Prostate gland (tissue), 2 donors: ENCODE data around the gene ELAVL1. TPM values are rescaled to one million over a fixed set of nuclear protein-coding genes. Genes with fewer than 3 reads are reported as not detected.
"Not testable (repeated sequence)": the region's sequence is repeated elsewhere in the genome, so short reads cannot be mapped to it uniquely, and the experiment has no call there.

Experiments used
- DNase-seq: peaks from one replicate; pipeline ENCODE4 v3.0.0-alpha.2; 2019; ENCODE audit warnings: low spot score
- H3K27ac ChIP-seq, 2 donors: fragments of 200-600 bp; sonication (generic); 2 replicates each; pipeline ENCODE4 v1.5.1; 2017 to 2019
- H3K27me3 ChIP-seq: fragments of 200-600 bp; sonication (generic); replicated peaks from 2 replicates; pipeline ENCODE4 v1.5.1; 2019; ENCODE audit not compliant: insufficient read depth
- H3K36me3 ChIP-seq, 2 donors: fragments of 200-600 bp; sonication (generic); 1 replicate in 1 of 2; 2 replicates in 1 of 2; pipeline versions ENCODE4 v1.5.1 to v1.8.1; 2017 to 2019
- H3K4me1 ChIP-seq: fragments of 200-600 bp; sonication (generic); replicated peaks from 2 replicates; pipeline ENCODE4 v1.5.1; 2019
- H3K4me3 ChIP-seq, 2 donors: fragments of 200-600 bp; sonication (generic); 2 replicates each; pipeline ENCODE4 v1.5.1; 2017 to 2019
- H3K9me3 ChIP-seq: fragments of 200-600 bp; sonication (generic); 2 replicates; pipeline ENCODE4 v1.5.1; 2017
- POLR2A ChIP-seq: fragments of 450-650 bp; IDR thresholded peaks from one replicate; pipeline ENCODE4 v1.6.1; 2016; ENCODE audit warnings: antibody characterized with exemption, mild to moderate bottlenecking
- POLR2AphosphoS5 ChIP-seq: sonication (generic); formaldehyde crosslinking; IDR thresholded peaks from one replicate; pipeline ENCODE4 v1.6.1; 2017; ENCODE audit warnings: antibody characterized with exemption
- WGBS: methylation state at CpG from one replicate; pipeline ENCODE4 v1.1.5; 2018; 5-methylcytosine and 5-hydroxymethylcytosine counted together
- intact Hi-C: fragments of 100-400 bp; cut with DNase I; formaldehyde crosslinking; loops from one replicate; pipeline ENCODE4 v1.14.2; 2022
- total RNA-seq, 2 donors: library from RNA; depleted of rRNA; stranded (reverse); fragments of >200 nt; gene quantifications; one replicate each; pipeline ENCODE4 v1.1.0, GENCODE V29; 2016
- TF ChIP-seq, protein P1 (sequence below), 4 experiments: fragments of 200-600 bp in 2 of 4; fragments of 450-650 bp in 2 of 4; sonication (generic) in 2 of 4; IDR thresholded peaks; 1 replicate in 3 of 4; 2 replicates in 1 of 4; pipeline ENCODE4 v1.5.1; 2016 to 2019; ENCODE audit warnings: antibody characterized with exemption in 4 of 4, mild to moderate bottlenecking in 2 of 4, moderate library complexity in 2 of 4

The ELAVL1 gene
- total RNA-seq, 2 donors from 2014 or later = 35.6 to 76.9 TPM

DNA sequence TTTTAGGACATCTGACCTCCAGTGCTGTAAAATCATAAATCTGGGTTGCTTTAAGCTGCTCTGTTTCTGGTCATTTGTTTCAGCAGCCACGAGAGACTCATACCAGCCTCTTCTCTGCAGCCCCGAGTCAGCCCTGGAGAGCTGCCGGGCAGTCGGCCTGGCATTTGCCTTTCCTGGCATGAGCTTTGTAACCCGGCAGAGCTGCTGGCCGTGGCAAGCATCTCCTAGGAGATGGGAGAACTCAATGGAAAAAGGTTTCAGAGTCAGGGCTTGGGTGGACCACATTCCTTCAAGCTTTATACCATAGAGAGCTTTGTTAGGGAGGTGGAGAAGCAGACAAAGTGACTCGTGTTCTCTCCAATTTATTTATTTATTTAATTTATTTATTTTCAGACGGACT is 25.5 kb upstream of the ELAVL1 start:
- 78% methylated on average over 8 of the region's 8 CpGs for WGBS
- intact Hi-C loops = no loop called here
- no peak for DNase-seq
- H3K36me3 ChIP-seq = no peaks in the 10 kb centered on the region
- no peaks in the 10 kb centered on the region for H3K9me3 ChIP-seq
- H3K4me1 ChIP-seq = no peaks in the 10 kb centered on the region
- H3K4me3 ChIP-seq = no peak overlapping the region
- H3K27ac ChIP-seq = no peak overlapping the region
- no peaks in the 10 kb centered on the region for H3K27me3 ChIP-seq
- no peak for TF ChIP-seq POLR2AphosphoS5
- TF ChIP-seq POLR2A = no peak

DNA sequence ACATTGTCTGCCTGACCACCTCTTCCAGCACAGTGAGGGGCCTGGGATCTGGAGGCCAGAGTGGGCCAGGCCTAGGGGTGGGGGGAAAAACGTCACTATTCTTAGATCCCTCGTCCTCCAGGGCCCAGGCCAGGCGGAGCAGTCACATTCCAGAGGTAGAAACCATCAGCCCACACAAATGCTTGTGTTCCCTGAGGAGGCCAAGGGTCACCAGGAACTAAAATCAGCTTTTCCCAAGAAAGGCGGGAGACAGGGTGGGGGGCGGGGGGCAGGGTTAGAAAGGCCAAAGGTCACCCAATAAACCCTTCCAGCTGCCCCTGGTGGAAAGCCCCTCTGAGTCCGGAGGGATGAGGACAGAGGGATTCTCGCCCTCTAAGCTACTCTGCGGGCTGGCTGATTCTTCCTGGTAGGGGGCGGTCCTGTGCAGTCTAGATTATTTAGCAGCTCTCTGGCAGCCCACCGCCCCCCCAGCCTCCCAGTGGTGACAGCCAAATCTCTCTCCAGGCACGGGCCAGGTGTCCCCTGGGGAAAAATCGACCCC is 23.6 kb upstream of the ELAVL1 start:
- WGBS = 42% methylated on average over 12 of the region's 12 CpGs
- Histone ChIP-seq H3K4me3 (no peak overlapping the region), H3K4me1 (no peaks in the 10 kb centered on the region), H3K36me3 (no peaks in the 10 kb centered on the region), H3K9me3 (no peaks in the 10 kb centered on the region), H3K27me3 (no peaks in the 10 kb centered on the region), H3K27ac (no peak overlapping the region)
- TF ChIP-seq POLR2AphosphoS5 = no peak
- TF ChIP-seq, protein P1, sequence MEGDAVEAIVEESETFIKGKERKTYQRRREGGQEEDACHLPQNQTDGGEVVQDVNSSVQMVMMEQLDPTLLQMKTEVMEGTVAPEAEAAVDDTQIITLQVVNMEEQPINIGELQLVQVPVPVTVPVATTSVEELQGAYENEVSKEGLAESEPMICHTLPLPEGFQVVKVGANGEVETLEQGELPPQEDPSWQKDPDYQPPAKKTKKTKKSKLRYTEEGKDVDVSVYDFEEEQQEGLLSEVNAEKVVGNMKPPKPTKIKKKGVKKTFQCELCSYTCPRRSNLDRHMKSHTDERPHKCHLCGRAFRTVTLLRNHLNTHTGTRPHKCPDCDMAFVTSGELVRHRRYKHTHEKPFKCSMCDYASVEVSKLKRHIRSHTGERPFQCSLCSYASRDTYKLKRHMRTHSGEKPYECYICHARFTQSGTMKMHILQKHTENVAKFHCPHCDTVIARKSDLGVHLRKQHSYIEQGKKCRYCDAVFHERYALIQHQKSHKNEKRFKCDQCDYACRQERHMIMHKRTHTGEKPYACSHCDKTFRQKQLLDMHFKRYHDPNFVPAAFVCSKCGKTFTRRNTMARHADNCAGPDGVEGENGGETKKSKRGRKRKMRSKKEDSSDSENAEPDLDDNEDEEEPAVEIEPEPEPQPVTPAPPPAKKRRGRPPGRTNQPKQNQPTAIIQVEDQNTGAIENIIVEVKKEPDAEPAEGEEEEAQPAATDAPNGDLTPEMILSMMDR (IDR thresholded peaks at IDR 0.05) = no peak
- TF ChIP-seq POLR2A = no peak
- DNase-seq = no peak
- intact Hi-C loops = no loop called here

GRCh38 chr19:8025316-8025715 is 19.9 kb upstream of the ELAVL1 start:
- DNase-seq = no peak
- Histone ChIP-seq H3K27ac (no peak overlapping the region), H3K36me3 (no peaks in the 10 kb centered on the region), H3K4me3 (no peak overlapping the region), H3K27me3 (no peaks in the 10 kb centered on the region), H3K9me3 (no peaks in the 10 kb centered on the region), H3K4me1 (no peaks in the 10 kb centered on the region)
- intact Hi-C loops = no loop called here
- WGBS = 76% methylated on average over 5 of the region's 5 CpGs
- TF ChIP-seq POLR2AphosphoS5 (no peak), POLR2A (no peak)
- TF ChIP-seq, protein P1 (IDR thresholded peaks at IDR 0.05) = no peak

DNA sequence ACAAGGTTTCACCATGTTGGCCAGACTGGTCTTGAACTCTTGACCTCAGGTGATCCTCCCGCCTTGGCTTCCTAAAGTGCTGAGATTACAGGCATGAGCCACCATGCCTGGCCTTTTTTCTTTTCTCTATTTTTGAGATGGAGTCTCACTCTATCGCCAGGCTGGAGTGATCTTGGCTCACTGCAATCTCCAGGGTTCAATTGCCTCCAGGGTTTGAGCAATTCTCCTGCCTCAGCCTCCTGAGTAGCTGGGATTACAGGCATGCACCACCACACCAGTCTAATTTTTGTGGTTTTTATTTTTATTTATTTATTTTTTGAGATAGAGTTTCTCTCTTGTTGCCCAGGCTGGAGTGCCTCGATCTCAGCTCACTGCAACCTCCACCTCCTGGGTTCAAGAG is 18.8 kb upstream of the ELAVL1 start:
- H3K36me3 ChIP-seq, DNase-seq, H3K27ac ChIP-seq, H3K27me3 ChIP-seq, H3K4me1 ChIP-seq, H3K4me3 ChIP-seq, intact Hi-C loops, H3K9me3 ChIP-seq: not testable (repeated sequence)
- 97% methylated on average over 3 of the region's 3 CpGs for WGBS

- 86% methylated on average over 5 of the region's 5 CpGs for WGBS
- H3K4me1 ChIP-seq = no peaks in the 10 kb centered on the region
- no peaks in the 10 kb centered on the region for H3K36me3 ChIP-seq
- intact Hi-C loops = no loop called here
- TF ChIP-seq POLR2AphosphoS5 (no peak), POLR2A (no peak)
- TF ChIP-seq, protein P1 (IDR thresholded peaks at IDR 0.05) = no peak
- no peak for DNase-seq
- no peak overlapping the region for H3K27ac ChIP-seq
- no peaks in the 10 kb centered on the region for H3K27me3 ChIP-seq
- H3K9me3 ChIP-seq = no peaks in the 10 kb centered on the region
- H3K4me3 ChIP-seq = no peak overlapping the region
These were observed 17.9 kb upstream of the ELAVL1 start for GRCh38 chr19:8023371-8023770.

GRCh38 chr19:8022275-8022674 is 16.8 kb upstream of the ELAVL1 start:
- intact Hi-C loops = no loop called here
- DNase-seq = no peak
- WGBS = 83% methylated on average over 13 of the region's 13 CpGs

More at GRCh38 chr19:8022275-8022674, 16.8 kb upstream of the ELAVL1 start:
- Histone ChIP-seq H3K27ac (no peak overlapping the region), H3K9me3 (no peaks in the 10 kb centered on the region), H3K36me3 (no peaks in the 10 kb centered on the region), H3K4me3 (no peak overlapping the region), H3K27me3 (no peaks in the 10 kb centered on the region), H3K4me1 (no peaks in the 10 kb centered on the region)
- TF ChIP-seq POLR2A (no peak), POLR2AphosphoS5 (no peak)
- TF ChIP-seq, protein P1 (IDR thresholded peaks at IDR 0.05) = no peak
